Endothelial cell of umbilical vein (primary cell): Measurements from ENCODE around the gene ITPR1. TPM values are rescaled to one million over a fixed set of nuclear protein-coding genes. Genes with fewer than 3 reads are reported as not detected.

Source experiments
- BruUV-seq: library from RNA; stranded (reverse); fragments of 400-500 nt; replicated peaks from 2 replicates; lab custom pipeline; 2021; lab: Mats Ljungman, UMichigan
- CTCF ChIA-PET: fragments of 300-600, 350-600 bp; sonication (Branson Sonifier 250); formaldehyde crosslinking; loops from one replicate; lab custom pipeline; 2021; ENCODE audit warnings: antibody characterized with exemption, inconsistent platforms; lab: Charles Lee
- POLR2A ChIA-PET: fragments of 300-600, 350-600 bp; sonication (Branson Sonifier 250); formaldehyde crosslinking; loops from one replicate; lab custom pipeline; 2021; ENCODE audit warnings: antibody characterized with exemption, inconsistent platforms; lab: Charles Lee
- DNase-seq: peaks from one replicate; pipeline ENCODE4 v3.0.0-alpha.2; 2011; ENCODE audit warnings: low read depth, low spot score
- FAIRE-seq: peaks from 2 replicates; lab custom pipeline; 2011; peaks lifted over from hg19 to GRCh38; lab: Jason Lieb, UNC
- H2AFZ ChIP-seq: 2 replicates; pipeline ENCODE4 v1.6.0; 2012; ENCODE audit warnings: low read depth, low read length, control low read depth, inconsistent platforms
- H3K27ac ChIP-seq: 2 replicates; pipeline ENCODE4 v1.5.1; 2011; ENCODE audit warnings: low read depth, mild to moderate bottlenecking, control low read depth, low read length, moderate library complexity; ENCODE audit not compliant: insufficient read depth
- H3K27me3 ChIP-seq, 2 experiments: 2 replicates each; pipeline versions ENCODE4 v1.6.0 to v1.6.1; 2011; ENCODE audit warnings: low read length in 2 of 2, mixed read lengths in 1 of 2; ENCODE audit not compliant: control insufficient read depth in 2 of 2, insufficient read depth in 2 of 2
- H3K36me3 ChIP-seq, 2 experiments: 2 replicates in 1 of 2; 3 replicates in 1 of 2; pipeline ENCODE4 v1.5.1; 2011; ENCODE audit warnings: low read length in 2 of 2, mild to moderate bottlenecking in 1 of 2, moderate library complexity in 1 of 2; ENCODE audit not compliant: control insufficient read depth in 2 of 2, insufficient read depth in 2 of 2; ENCODE audit errors: extremely low read depth in 1 of 2
- H3K4me1 ChIP-seq: 3 replicates; pipeline ENCODE4 v1.5.1; 2011; ENCODE audit warnings: mild to moderate bottlenecking, low read length; ENCODE audit not compliant: control insufficient read depth, insufficient read depth; ENCODE audit errors: extremely low read depth
- H3K4me2 ChIP-seq: 2 replicates; pipeline ENCODE4 v1.6.1; 2011; ENCODE audit warnings: low read length, control low read depth, mixed read lengths; ENCODE audit not compliant: insufficient read depth
- H3K4me3 ChIP-seq, 3 experiments: fragments of 200-600 bp in 1 of 3; sonication (generic), shearing (Covaris generic) in 1 of 3; replicated peaks in 1 of 3; 2 replicates each; pipeline ENCODE4 v1.5.1; 2011 to 2016; ENCODE audit warnings: control low read depth in 3 of 3, low read length in 3 of 3, mild to moderate bottlenecking in 2 of 3, inconsistent platforms in 1 of 3, low read depth in 1 of 3, moderate library complexity in 1 of 3; ENCODE audit not compliant: insufficient read depth in 1 of 3
- H3K79me2 ChIP-seq: 2 replicates; pipeline ENCODE4 v1.6.0; 2012; ENCODE audit warnings: low read length, inconsistent platforms; ENCODE audit not compliant: control insufficient read depth, insufficient read depth
- H3K9ac ChIP-seq: replicated peaks from 2 replicates; pipeline ENCODE3; 2011; ENCODE audit warnings: low read length, control low read depth; ENCODE audit not compliant: insufficient read depth; ENCODE audit errors: extremely low read depth
- H3K9me1 ChIP-seq: replicated peaks from 3 replicates; pipeline ENCODE4 v1.6.0; 2011; ENCODE audit warnings: mild to moderate bottlenecking, low read length; ENCODE audit not compliant: control insufficient read depth, insufficient read depth; ENCODE audit errors: extremely low read depth
- H3K9me3 ChIP-seq: replicated peaks from 2 replicates; pipeline ENCODE4 v1.5.1; 2012; ENCODE audit warnings: low read length, inconsistent platforms; ENCODE audit not compliant: control insufficient read depth, insufficient read depth
- H4K20me1 ChIP-seq: replicated peaks from 2 replicates; pipeline ENCODE3; 2011; ENCODE audit warnings: mild to moderate bottlenecking, low read length; ENCODE audit not compliant: control insufficient read depth, insufficient read depth; ENCODE audit errors: extremely low read depth
- EZH2 ChIP-seq: IDR thresholded peaks from 2 replicates; pipeline ENCODE4 v1.6.1; 2012; ENCODE audit warnings: borderline replicate concordance, low read depth, mild to moderate bottlenecking, moderate library complexity, low read length, inconsistent platforms; ENCODE audit not compliant: severe bottlenecking
- FOS ChIP-seq: IDR thresholded peaks from 2 replicates; pipeline ENCODE4 v1.6.1; 2011; ENCODE audit warnings: mild to moderate bottlenecking, low read length, moderate library complexity, borderline replicate concordance; ENCODE audit not compliant: insufficient read depth
- GATA2 ChIP-seq: IDR thresholded peaks from 2 replicates; pipeline ENCODE4 v1.7.0; 2011; ENCODE audit warnings: low read depth, mild to moderate bottlenecking, moderate library complexity, mixed read lengths, low read length; ENCODE audit not compliant: insufficient read length, insufficient read depth
- JUN ChIP-seq: IDR thresholded peaks from 2 replicates; pipeline ENCODE4 v1.6.1; 2011; ENCODE audit warnings: borderline replicate concordance, low read depth; ENCODE audit not compliant: insufficient read length, insufficient read depth
- MYC ChIP-seq: IDR thresholded peaks from one replicate; pipeline ENCODE4 v1.6.1; 2011; ENCODE audit warnings: mild to moderate bottlenecking, low read depth, low read length
- POLR2A ChIP-seq: IDR thresholded peaks from 2 replicates; pipeline ENCODE4 v1.6.1; 2012; ENCODE audit warnings: low read depth, mild to moderate bottlenecking, control low read depth, low read length
- POLR2AphosphoS5 ChIP-seq: IDR thresholded peaks from 2 replicates; pipeline ENCODE4 v1.6.1; 2012; ENCODE audit warnings: low read depth, mild to moderate bottlenecking, control low read depth, low read length, moderate library complexity; ENCODE audit not compliant: insufficient read depth
- dilution Hi-C: fragments of 300-500 bp; cut with MboI; formaldehyde crosslinking; loops from one replicate; pipeline ENCODE4 v1.15.0; 2019; ENCODE audit warnings: low sequenced_read_pairs; ENCODE audit not compliant: extremely low pct_ligation_motif_present
- intact Hi-C: fragments of 100-400 bp; cut with micrococcal nuclease; formaldehyde crosslinking; loops from one replicate; pipeline ENCODE4 v1.10.0; 2022
- polyA plus RNA-seq, 4 experiments: library from polyadenylated mRNA; depleted of rRNA in 3 of 4; stranded (reverse) in 3 of 4; unstranded in 1 of 4; fragments of >200 nt; gene quantifications; 2 replicates each; pipeline versions ENCODE4 v1.2.1 to v1.2.3, GENCODE V29; 2011 to 2012; ENCODE audit warnings: missing spikeins in 1 of 4
- total RNA-seq: library from RNA; stranded (reverse); gene quantifications from 2 replicates; pipeline ENCODE4 v1.2.3, GENCODE V29; 2021
- TF ChIP-seq, protein P1 (sequence below), 2 donors: IDR thresholded peaks; 1 replicate in 1 of 2; 2 replicates in 1 of 2; pipeline ENCODE4 v1.5.1; 2011; ENCODE audit warnings: low read length in 2 of 2, mild to moderate bottlenecking in 2 of 2, moderate library complexity in 2 of 2, control low read depth in 1 of 2, inconsistent platforms in 1 of 2, low read depth in 1 of 2; ENCODE audit not compliant: insufficient read depth in 1 of 2; ENCODE audit errors: extremely low read depth in 1 of 2
- TF ChIP-seq, protein P2 (sequence below): IDR thresholded peaks from 2 replicates; pipeline ENCODE4 v1.6.1; 2011; ENCODE audit not compliant: insufficient read depth, insufficient read length

ITPR1 gene
- total and polyA plus RNA-seq, 2 donors (not counting 3 experiments of a cell fraction or from before 2014, with no cell fraction given) = 5.1 to 16.1 TPM

DNA sequence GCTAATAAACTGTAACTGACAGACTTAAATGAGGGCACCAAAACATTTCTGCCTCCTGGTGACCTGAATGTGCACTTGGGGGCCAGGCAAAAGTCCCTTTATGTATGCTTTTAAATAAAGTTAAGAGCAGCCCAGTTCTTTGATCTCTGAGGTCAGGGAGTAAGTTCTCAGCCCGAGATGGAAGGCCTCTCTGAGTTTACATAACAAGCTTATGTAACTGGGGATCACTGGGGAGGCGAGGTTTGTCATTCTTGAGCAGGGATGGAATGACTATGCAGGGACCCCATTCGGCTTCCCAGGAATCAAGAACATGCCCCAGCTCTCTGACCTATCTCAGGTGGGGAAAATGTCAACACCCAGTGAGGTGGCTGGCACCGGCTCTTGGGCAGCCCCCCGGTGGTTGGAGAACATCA lies 287.4 kb downstream of the ITPR1 start:
- dilution Hi-C loops (no loop called here), intact Hi-C loops (no loop called here)
- DNase-seq (no peak), FAIRE-seq (no peak)
- POLR2A ChIA-PET = no interaction called here
- Histone ChIP-seq H3K9ac (no peak overlapping the region), H3K9me1 (no peaks in the 10 kb centered on the region), H3K4me2 (no peak overlapping the region), H3K9me3 (no peaks in the 10 kb centered on the region), H3K4me3 (no peak overlapping the region), H3K4me1 (no peaks in the 10 kb centered on the region), H3K79me2 (no peaks in the 10 kb centered on the region), H3K36me3 (no peaks in the 10 kb centered on the region), H3K27me3 (no peaks in the 10 kb centered on the region), H4K20me1 (no peaks in the 10 kb centered on the region), H3K27ac (no peak overlapping the region), H2AFZ (no peak overlapping the region)
- TF ChIP-seq, protein P1, sequence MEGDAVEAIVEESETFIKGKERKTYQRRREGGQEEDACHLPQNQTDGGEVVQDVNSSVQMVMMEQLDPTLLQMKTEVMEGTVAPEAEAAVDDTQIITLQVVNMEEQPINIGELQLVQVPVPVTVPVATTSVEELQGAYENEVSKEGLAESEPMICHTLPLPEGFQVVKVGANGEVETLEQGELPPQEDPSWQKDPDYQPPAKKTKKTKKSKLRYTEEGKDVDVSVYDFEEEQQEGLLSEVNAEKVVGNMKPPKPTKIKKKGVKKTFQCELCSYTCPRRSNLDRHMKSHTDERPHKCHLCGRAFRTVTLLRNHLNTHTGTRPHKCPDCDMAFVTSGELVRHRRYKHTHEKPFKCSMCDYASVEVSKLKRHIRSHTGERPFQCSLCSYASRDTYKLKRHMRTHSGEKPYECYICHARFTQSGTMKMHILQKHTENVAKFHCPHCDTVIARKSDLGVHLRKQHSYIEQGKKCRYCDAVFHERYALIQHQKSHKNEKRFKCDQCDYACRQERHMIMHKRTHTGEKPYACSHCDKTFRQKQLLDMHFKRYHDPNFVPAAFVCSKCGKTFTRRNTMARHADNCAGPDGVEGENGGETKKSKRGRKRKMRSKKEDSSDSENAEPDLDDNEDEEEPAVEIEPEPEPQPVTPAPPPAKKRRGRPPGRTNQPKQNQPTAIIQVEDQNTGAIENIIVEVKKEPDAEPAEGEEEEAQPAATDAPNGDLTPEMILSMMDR (IDR thresholded peaks at IDR 0.05; ENCODE audit: extremely low read depth in 1 of 2, insufficient read depth in 1 of 2, low read depth in 1 of 2, low read length in 2 of 2) = no peak
- TF ChIP-seq, protein P2, sequence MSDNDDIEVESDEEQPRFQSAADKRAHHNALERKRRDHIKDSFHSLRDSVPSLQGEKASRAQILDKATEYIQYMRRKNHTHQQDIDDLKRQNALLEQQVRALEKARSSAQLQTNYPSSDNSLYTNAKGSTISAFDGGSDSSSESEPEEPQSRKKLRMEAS = no peak
- no peak for TF ChIP-seq EZH2
- no TSS peak for BruUV-seq
- CTCF ChIA-PET = interaction anchor here (1.2 kb wide), 1 partner anchor 277 kb away, joined by 3 read pairs; no protein-coding TSS in a partner anchor

- Histone ChIP-seq H3K9me1 (no peaks in the 10 kb centered on the region), H3K36me3 (no peaks in the 10 kb centered on the region), H2AFZ (no peak overlapping the region), H3K27me3 (no peaks in the 10 kb centered on the region), H3K79me2 (no peaks in the 10 kb centered on the region), H3K9me3 (no peaks in the 10 kb centered on the region), H3K27ac (no peak overlapping the region), H3K9ac (no peak overlapping the region), H3K4me3 (no peak overlapping the region), H3K4me1 (no peaks in the 10 kb centered on the region), H3K4me2 (no peak overlapping the region), H4K20me1 (no peaks in the 10 kb centered on the region)
- peak; percentile 63 for DNase-seq
- ChIA-PET POLR2A (no interaction called here), CTCF (interaction anchor here (0.8 kb wide), 1 partner anchor 28 kb away, joined by 4 read pairs; no protein-coding TSS in a partner anchor)
- no TSS peak for BruUV-seq
- no peak for FAIRE-seq
- intact Hi-C loops (no loop called here), dilution Hi-C loops (no loop called here)
- TF ChIP-seq, protein P2 = no peak
- TF ChIP-seq EZH2 = no peak
- TF ChIP-seq, protein P1 (IDR thresholded peaks at IDR 0.05; ENCODE audit: extremely low read depth in 1 of 2, insufficient read depth in 1 of 2, low read depth in 1 of 2, low read length in 2 of 2) = no peak
- TF ChIP-seq GATA2 = no peak
- no peak for TF ChIP-seq POLR2AphosphoS5
- TF ChIP-seq FOS = no peak
- TF ChIP-seq JUN = no peak
- no peak for TF ChIP-seq MYC
- no peak for TF ChIP-seq POLR2A
Measured at GRCh38 chr3:4782095-4782494, 288.9 kb downstream of the ITPR1 start.
